ENCODE measurements around the gene CREBRF.

DNA sequence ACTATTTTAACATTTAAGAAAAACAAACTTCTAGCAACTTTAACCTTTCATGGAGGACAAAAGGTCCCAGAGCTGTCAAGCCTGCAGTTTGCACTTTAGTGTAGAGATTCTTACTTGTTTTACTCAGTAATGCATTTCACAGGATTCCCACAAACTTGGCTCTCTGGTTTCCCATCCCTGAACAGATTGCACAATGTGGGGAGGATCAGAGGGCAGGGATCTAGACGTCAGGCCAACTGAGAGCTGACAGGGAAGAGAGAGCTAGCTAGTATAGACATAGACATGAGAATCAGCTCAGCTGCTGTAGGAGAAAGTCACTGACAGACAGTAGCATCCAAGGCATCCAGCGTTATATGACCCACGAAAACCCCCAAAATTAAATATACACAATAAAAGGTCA is 67.3 kb downstream of the CREBRF start:
- TF ChIP-seq EZH2 (IDR thresholded peaks at IDR 0.05; ENCODE audit: low read depth, low read length, severe bottlenecking) (no peak), POLR2AphosphoS5 (IDR thresholded peaks at IDR 0.05; ENCODE audit: low read depth, low read length) (no peak), TBP (IDR thresholded peaks at IDR 0.05; ENCODE audit: low read depth, low read length) (no peak)

Measured in H1 (cell line).